Fibroblast of lung (primary cell): Measurements from ENCODE around the gene CRYL1.

Source experiments
- EZH2 ChIP-seq: IDR thresholded peaks from 2 replicates; pipeline ENCODE4 v1.5.1; 2012; ENCODE audit warnings: low read length, control low read depth, mild to moderate bottlenecking; ENCODE audit errors: missing control alignments
- TF ChIP-seq, protein P1 (sequence below), 2 donors: IDR thresholded peaks in 1 of 2; conservative IDR thresholded peaks in 1 of 2; 1 replicate in 1 of 2; 2 replicates in 1 of 2; pipeline ENCODE4 v1.5.1; 2011 to 2012; ENCODE audit warnings: low read length in 2 of 2, control low read depth in 1 of 2, inconsistent platforms in 1 of 2, low read depth in 1 of 2, mild to moderate bottlenecking in 1 of 2

DNA sequence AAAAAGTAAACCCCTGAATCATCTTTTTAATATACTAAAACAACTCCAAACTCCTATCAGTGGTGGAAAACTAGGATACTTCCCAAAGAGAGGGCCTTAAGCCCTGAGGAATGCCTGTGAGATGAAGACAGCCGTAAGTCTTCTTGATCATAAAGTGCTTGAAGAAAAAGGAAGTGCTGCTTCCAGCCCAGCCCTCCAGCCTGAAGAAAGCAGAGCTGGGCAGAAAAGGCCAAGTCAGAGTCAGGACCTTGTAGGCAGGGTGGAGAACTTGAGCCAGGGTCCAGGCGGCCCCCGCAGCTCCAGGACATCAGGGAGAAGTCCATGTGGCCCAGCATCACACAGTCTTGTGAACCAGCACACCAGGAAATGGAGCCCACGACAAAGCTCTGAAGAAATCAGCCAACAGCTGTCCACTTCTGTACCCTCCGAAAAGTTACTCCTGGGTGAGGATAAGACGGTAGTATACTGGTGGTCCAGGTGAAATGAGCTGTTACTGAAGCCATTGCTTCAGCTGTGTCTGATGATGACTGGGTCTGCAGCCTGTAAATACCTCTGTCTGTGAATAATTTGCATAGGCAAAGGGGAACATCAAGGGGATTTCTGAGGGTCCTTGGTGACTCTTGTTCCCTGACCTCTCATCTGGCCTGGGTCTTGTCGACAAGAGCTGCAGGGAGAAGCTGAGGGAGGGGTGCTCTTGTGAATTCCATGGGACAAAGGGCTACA is 18.7 kb upstream of the CRYL1 start:
- TF ChIP-seq, protein P1, sequence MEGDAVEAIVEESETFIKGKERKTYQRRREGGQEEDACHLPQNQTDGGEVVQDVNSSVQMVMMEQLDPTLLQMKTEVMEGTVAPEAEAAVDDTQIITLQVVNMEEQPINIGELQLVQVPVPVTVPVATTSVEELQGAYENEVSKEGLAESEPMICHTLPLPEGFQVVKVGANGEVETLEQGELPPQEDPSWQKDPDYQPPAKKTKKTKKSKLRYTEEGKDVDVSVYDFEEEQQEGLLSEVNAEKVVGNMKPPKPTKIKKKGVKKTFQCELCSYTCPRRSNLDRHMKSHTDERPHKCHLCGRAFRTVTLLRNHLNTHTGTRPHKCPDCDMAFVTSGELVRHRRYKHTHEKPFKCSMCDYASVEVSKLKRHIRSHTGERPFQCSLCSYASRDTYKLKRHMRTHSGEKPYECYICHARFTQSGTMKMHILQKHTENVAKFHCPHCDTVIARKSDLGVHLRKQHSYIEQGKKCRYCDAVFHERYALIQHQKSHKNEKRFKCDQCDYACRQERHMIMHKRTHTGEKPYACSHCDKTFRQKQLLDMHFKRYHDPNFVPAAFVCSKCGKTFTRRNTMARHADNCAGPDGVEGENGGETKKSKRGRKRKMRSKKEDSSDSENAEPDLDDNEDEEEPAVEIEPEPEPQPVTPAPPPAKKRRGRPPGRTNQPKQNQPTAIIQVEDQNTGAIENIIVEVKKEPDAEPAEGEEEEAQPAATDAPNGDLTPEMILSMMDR (conservative IDR thresholded peaks at IDR 0.05 in 1 of 2, IDR thresholded peaks at IDR 0.05 in 1 of 2; ENCODE audit: low read depth in 1 of 2, low read length in 2 of 2), result no peak
- TF ChIP-seq EZH2, result no peak
